IMR-90 (cell line): ENCODE measurements around the gene ERBB4. TPM values are rescaled to one million over a fixed set of nuclear protein-coding genes. Genes with fewer than 3 reads are reported as not detected.

ENCODE experiments used
- ATAC-seq: fragments of 200-7000 bp; cut with Tn5 transposase; 2 replicates; pipeline ENCODE4 v1.9.1; 2020; ENCODE audit warnings: low read depth, mild to moderate bottlenecking, moderate library complexity
- BruUV-seq: library from RNA; stranded (reverse); fragments of 400-500 nt; replicated peaks from 2 replicates; lab custom pipeline; 2021; lab: Mats Ljungman, UMichigan
- CTCF ChIA-PET: fragments of 300-600 bp; formaldehyde crosslinking; extraction: SDS; loops from one replicate; lab custom pipeline; 2021; ENCODE audit warnings: antibody characterized with exemption; lab: Yijun Ruan, JAX
- POLR2A ChIA-PET: fragments of 300-600 bp; sonication (Branson Sonifier 250); formaldehyde crosslinking; loops from one replicate; lab custom pipeline; 2022; ENCODE audit warnings: antibody characterized with exemption; ENCODE audit not compliant: unreplicated experiment; lab: Charles Lee
- DNase-seq: peaks from one replicate; pipeline ENCODE4 v3.0.0; 2013
- H2AFZ ChIP-seq: replicated peaks from 2 replicates; pipeline ENCODE3; 2013; ENCODE audit warnings: low read length, mild to moderate bottlenecking; ENCODE audit not compliant: poor library complexity
- H2AK5ac ChIP-seq: 2 replicates; pipeline ENCODE4 v1.6.1; 2013; ENCODE audit warnings: low read depth, low read length, inconsistent platforms
- H2AK9ac ChIP-seq: replicated peaks from 2 replicates; pipeline ENCODE3; 2013; ENCODE audit warnings: mild to moderate bottlenecking, low read depth, low read length, moderate library complexity; ENCODE audit not compliant: poor library complexity
- H2BK120ac ChIP-seq: 2 replicates; pipeline ENCODE4 v1.6.1; 2013; ENCODE audit warnings: low read depth, low read length, inconsistent platforms
- H2BK15ac ChIP-seq: 3 replicates; pipeline ENCODE4 v1.6.1; 2013; ENCODE audit warnings: low read depth, low read length, inconsistent platforms
- H2BK20ac ChIP-seq: 2 replicates; pipeline ENCODE4 v1.6.1; 2013; ENCODE audit warnings: low read depth, mild to moderate bottlenecking, inconsistent platforms, low read length, moderate library complexity
- H2BK5ac ChIP-seq: 2 replicates; pipeline ENCODE4 v1.6.1; 2013; ENCODE audit warnings: mild to moderate bottlenecking, low read depth, low read length, inconsistent platforms; ENCODE audit not compliant: poor library complexity, severe bottlenecking
- H3K14ac ChIP-seq: replicated peaks from 2 replicates; pipeline ENCODE4 v1.6.1; 2013; ENCODE audit warnings: low read depth, low read length, inconsistent platforms
- H3K18ac ChIP-seq: 2 replicates; pipeline ENCODE4 v1.6.1; 2013; ENCODE audit warnings: low read depth, low read length, control low read depth
- H3K23ac ChIP-seq: 2 replicates; pipeline ENCODE4 v1.6.1; 2013; ENCODE audit warnings: low read depth, low read length, inconsistent platforms
- H3K27ac ChIP-seq: 2 replicates; pipeline ENCODE4 v1.5.1; 2013; ENCODE audit warnings: mild to moderate bottlenecking, control low read depth, low read length; ENCODE audit not compliant: insufficient read depth
- H3K27me3 ChIP-seq: 2 replicates; pipeline ENCODE4 v1.6.1; 2013; ENCODE audit warnings: low read length; ENCODE audit not compliant: control insufficient read depth, insufficient read depth
- H3K36me3 ChIP-seq: 2 replicates; pipeline ENCODE4 v1.6.1; 2013; ENCODE audit warnings: low read length, mixed read lengths; ENCODE audit not compliant: control insufficient read depth, insufficient read depth
- H3K4ac ChIP-seq: 2 replicates; pipeline ENCODE4 v1.6.1; 2013; ENCODE audit warnings: low read depth, low read length, inconsistent platforms
- H3K4me1 ChIP-seq: 2 replicates; pipeline ENCODE4 v1.6.1; 2013; ENCODE audit warnings: low read length, mixed read lengths; ENCODE audit not compliant: control insufficient read depth, insufficient read depth
- H3K4me2 ChIP-seq: 2 replicates; pipeline ENCODE4 v1.6.1; 2013; ENCODE audit warnings: low read depth, mild to moderate bottlenecking, control low read depth, low read length, moderate library complexity
- H3K4me3 ChIP-seq: 2 replicates; pipeline ENCODE4 v1.5.1; 2013; ENCODE audit warnings: low read depth, mild to moderate bottlenecking, control low read depth, low read length, moderate library complexity; ENCODE audit not compliant: insufficient read depth
- H3K56ac ChIP-seq: 2 replicates; pipeline ENCODE4 v1.6.1; 2013; ENCODE audit warnings: low read length, inconsistent platforms; ENCODE audit not compliant: insufficient read depth; ENCODE audit errors: extremely low read depth
- H3K79me1 ChIP-seq, 2 experiments: 2 replicates each; pipeline ENCODE4 v1.6.1; 2013; ENCODE audit warnings: low read length in 2 of 2, inconsistent platforms in 1 of 2, low read depth in 1 of 2
- H3K9ac ChIP-seq: 2 replicates; pipeline ENCODE4 v1.6.1; 2013; ENCODE audit warnings: low read depth, low read length, control low read depth
- H3K9me1 ChIP-seq: 2 replicates; pipeline ENCODE4 v1.6.1; 2013; ENCODE audit warnings: low read length, inconsistent platforms; ENCODE audit not compliant: insufficient read depth
- H3K9me3 ChIP-seq: 2 replicates; pipeline ENCODE4 v1.6.1; 2013; ENCODE audit warnings: low read length; ENCODE audit not compliant: control insufficient read depth, insufficient read depth
- H4K20me1 ChIP-seq: 2 replicates; pipeline ENCODE4 v1.6.1; 2013; ENCODE audit warnings: low read length, inconsistent platforms; ENCODE audit not compliant: insufficient read depth
- H4K5ac ChIP-seq: 2 replicates; pipeline ENCODE4 v1.6.1; 2013; ENCODE audit warnings: mild to moderate bottlenecking, low read depth, low read length, control low read depth
- H4K8ac ChIP-seq, 2 experiments: 2 replicates each; pipeline ENCODE4 v1.6.1; 2013; ENCODE audit warnings: low read depth in 2 of 2, low read length in 2 of 2, control low read depth in 1 of 2, inconsistent platforms in 1 of 2
- H4K91ac ChIP-seq: 2 replicates; pipeline ENCODE4 v1.6.1; 2013; ENCODE audit warnings: low read depth, low read length, inconsistent platforms; ENCODE audit not compliant: insufficient read depth
- CEBPB ChIP-seq: IDR thresholded peaks from 2 replicates; pipeline ENCODE4 v1.6.1; 2012; ENCODE audit warnings: low read depth, low read length, improper control_type of control experiment
- MAZ ChIP-seq: IDR thresholded peaks from 2 replicates; pipeline ENCODE4 v1.6.1; 2012; ENCODE audit warnings: low read depth, mild to moderate bottlenecking, low read length, improper control_type of control experiment, moderate library complexity, borderline replicate concordance
- NFE2L2 ChIP-seq: fragments of 150-350 bp; IDR thresholded peaks from 2 replicates; pipeline ENCODE4 v1.6.1; 2016; ENCODE audit warnings: low read depth, mild to moderate bottlenecking, low read length
- POLR2A ChIP-seq: IDR thresholded peaks from 2 replicates; pipeline ENCODE4 v1.6.1; 2012; ENCODE audit warnings: mild to moderate bottlenecking, low read depth, low read length
- WGBS, 2 experiments: methylation state at CpG; one replicate each; pipeline versions ENCODE4 v1.1.5 to v1.1.7; 2013; ENCODE audit warnings: missing lambda C conversion rate in 2 of 2; ENCODE audit not compliant: insufficient read length in 1 of 2; ENCODE audit errors: extremely low coverage in 2 of 2; 5-methylcytosine and 5-hydroxymethylcytosine counted together
- dilution Hi-C: fragments of 300-500 bp; cut with HindIII; formaldehyde crosslinking; loops from one replicate; pipeline ENCODE4 v1.14.3; 2018; ENCODE audit warnings: low sequenced_read_pairs; ENCODE audit not compliant: unreplicated experiment
- in situ Hi-C: fragments of 300-500 bp; cut with MboI; formaldehyde crosslinking; loops from 3 replicates; pipeline ENCODE4 v1.14.3; 2019; ENCODE audit warnings: low sequenced_read_pairs, inconsistent platforms, mixed read lengths
- intact Hi-C: fragments of 100-400 bp; cut with micrococcal nuclease; formaldehyde crosslinking; loops from 2 replicates; pipeline ENCODE4 v1.10.0; 2022
- polyA plus RNA-seq, 3 experiments: library from polyadenylated mRNA; depleted of rRNA; stranded (reverse); fragments of >200 nt; gene quantifications; 2 replicates each; pipeline ENCODE4 v1.2.3, GENCODE V29; 2012; ENCODE audit warnings: low replicate concordance in 1 of 3
- total RNA-seq: library from RNA; depleted of rRNA; stranded (reverse); fragments of >200 nt; gene quantifications from 2 replicates; pipeline ENCODE4 v1.2.3, GENCODE V29; 2012

The ERBB4 gene
- total and polyA plus RNA-seq, 2 of the 4 experiments (the other 2 are of a cell fraction) = not detected

- Histone ChIP-seq H3K4me2 (no peak overlapping the region), H4K8ac (no peak overlapping the region), H3K79me1 (no peaks in the 10 kb centered on the region), H3K18ac (no peak overlapping the region), H2AK9ac (no peak overlapping the region), H4K20me1 (no peaks in the 10 kb centered on the region), H3K14ac (no peak overlapping the region), H2BK5ac (no peak overlapping the region), H3K9me3 (peaks cover 9% of the 10 kb centered on the region), H4K91ac (no peak overlapping the region), H4K5ac (no peak overlapping the region), H3K36me3 (no peaks in the 10 kb centered on the region), H2BK15ac (no peak overlapping the region), H3K4ac (no peak overlapping the region), H2BK20ac (no peak overlapping the region), H3K9ac (no peak overlapping the region), H3K56ac (no peak overlapping the region), H3K23ac (no peak overlapping the region), H2AFZ (no peak overlapping the region), H3K4me1 (no peaks in the 10 kb centered on the region), H2BK120ac (no peak overlapping the region), H3K27ac (no peak overlapping the region), H3K27me3 (no peaks in the 10 kb centered on the region), H2AK5ac (no peak overlapping the region), H3K4me3 (no peak overlapping the region), H3K9me1 (no peaks in the 10 kb centered on the region)
- TF ChIP-seq MAZ (no peak), CEBPB (no peak), POLR2A (no peak), NFE2L2 (no peak)
- no TSS peak for BruUV-seq
- POLR2A ChIA-PET = no interaction called here
- no CpG with 5 or more reads among the region's 3 CpGs for WGBS, 2 experiments
- ATAC-seq (no peak), DNase-seq (no peak)
- CTCF ChIA-PET = interaction anchor here (0.6 kb wide), 1 partner anchor 288 kb away, joined by 3 read pairs; no protein-coding TSS in a partner anchor
- dilution Hi-C loops = no loop called here
- intact Hi-C loops = no loop called here
- in situ Hi-C loops = no loop called here
Observed at GRCh38 chr2:211545582-211545981, 993.0 kb downstream of the ERBB4 start.
